Astrocyte of the cerebellum (primary cell): ENCODE measurements around the gene ELOB.

Source experiments
- DNase-seq: peaks from one replicate; pipeline ENCODE4 v3.0.0-alpha.2; 2011; ENCODE audit warnings: low read depth
- H3K4me3 ChIP-seq: 2 replicates; pipeline ENCODE4 v1.5.1; 2011; ENCODE audit warnings: mild to moderate bottlenecking, low read depth, low read length, moderate library complexity
- in situ Hi-C: cut with HindIII; loops from 2 replicates; pipeline ENCODE4 v1.10.0; 2017; ENCODE audit warnings: low sequenced_read_pairs
- TF ChIP-seq, protein P1 (sequence below): IDR thresholded peaks from 2 replicates; pipeline ENCODE4 v1.5.1; 2012; ENCODE audit warnings: low read length, low read depth, moderate library complexity, mild to moderate bottlenecking; ENCODE audit errors: missing control alignments

Gene ELOB

DNA sequence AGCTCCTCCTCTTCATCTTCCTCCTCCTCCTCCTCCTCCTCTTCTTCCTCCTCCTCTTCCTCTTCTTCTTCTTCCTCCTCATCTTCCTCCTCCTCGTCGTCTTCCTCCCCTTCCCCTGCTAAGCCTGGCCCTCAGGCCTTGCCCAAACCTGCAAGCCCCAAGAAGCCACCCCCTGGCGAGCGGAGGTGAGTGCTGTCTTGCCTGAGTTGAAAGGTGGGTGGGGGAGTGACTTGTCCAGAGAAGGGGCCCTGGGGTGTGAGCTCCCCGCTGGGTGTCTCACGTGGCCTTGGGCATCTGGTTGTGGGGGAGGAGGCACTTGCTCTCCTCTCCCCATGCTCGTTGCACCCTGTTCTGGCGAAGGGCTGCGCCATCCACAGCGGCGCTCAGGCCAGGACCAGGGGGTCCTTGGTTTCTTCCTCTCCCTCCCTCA is 8.0 kb downstream of the ELOB start:
- DNase-seq = no peak
- TF ChIP-seq, protein P1, sequence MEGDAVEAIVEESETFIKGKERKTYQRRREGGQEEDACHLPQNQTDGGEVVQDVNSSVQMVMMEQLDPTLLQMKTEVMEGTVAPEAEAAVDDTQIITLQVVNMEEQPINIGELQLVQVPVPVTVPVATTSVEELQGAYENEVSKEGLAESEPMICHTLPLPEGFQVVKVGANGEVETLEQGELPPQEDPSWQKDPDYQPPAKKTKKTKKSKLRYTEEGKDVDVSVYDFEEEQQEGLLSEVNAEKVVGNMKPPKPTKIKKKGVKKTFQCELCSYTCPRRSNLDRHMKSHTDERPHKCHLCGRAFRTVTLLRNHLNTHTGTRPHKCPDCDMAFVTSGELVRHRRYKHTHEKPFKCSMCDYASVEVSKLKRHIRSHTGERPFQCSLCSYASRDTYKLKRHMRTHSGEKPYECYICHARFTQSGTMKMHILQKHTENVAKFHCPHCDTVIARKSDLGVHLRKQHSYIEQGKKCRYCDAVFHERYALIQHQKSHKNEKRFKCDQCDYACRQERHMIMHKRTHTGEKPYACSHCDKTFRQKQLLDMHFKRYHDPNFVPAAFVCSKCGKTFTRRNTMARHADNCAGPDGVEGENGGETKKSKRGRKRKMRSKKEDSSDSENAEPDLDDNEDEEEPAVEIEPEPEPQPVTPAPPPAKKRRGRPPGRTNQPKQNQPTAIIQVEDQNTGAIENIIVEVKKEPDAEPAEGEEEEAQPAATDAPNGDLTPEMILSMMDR = no peak
- H3K4me3 ChIP-seq = no peak overlapping the region
- in situ Hi-C loops = no loop called here

DNA sequence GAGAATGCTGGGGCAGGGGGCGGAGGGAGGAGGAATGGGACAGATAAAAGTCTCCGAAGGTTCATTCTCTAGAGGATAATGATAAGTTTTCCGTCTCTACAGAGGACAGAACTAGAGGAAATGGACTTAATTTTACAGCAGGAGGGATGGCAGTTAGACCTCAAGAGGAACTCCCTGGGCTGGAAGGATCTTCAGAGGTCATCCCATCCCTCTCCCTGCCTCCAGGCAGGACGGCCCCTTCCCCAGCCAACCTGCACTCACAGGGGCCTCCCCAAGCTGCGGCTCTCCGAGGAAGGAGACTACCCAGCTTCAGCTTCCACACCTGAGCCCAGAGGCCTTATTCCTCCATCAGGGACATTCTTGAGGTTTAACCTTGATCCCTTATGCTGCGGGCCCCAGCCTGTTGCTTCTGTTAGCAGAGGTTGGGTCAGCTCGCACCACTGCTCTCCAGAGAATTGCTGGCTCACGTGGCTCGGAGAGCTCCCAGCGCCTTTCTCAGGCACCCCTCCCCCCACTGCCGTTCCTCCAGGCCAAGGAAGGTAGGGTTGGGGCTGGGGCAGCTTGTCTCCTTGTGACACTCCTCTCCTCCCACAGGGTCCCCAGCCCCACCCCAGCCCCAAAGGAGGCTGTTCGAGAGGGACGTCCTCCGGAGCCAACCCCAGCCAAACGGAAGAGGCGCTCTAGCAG is 8.5 kb downstream of the ELOB start:
- in situ Hi-C loops = no loop called here
- no peak overlapping the region for H3K4me3 ChIP-seq
- TF ChIP-seq, protein P1 = no peak
- DNase-seq = no peak

DNA sequence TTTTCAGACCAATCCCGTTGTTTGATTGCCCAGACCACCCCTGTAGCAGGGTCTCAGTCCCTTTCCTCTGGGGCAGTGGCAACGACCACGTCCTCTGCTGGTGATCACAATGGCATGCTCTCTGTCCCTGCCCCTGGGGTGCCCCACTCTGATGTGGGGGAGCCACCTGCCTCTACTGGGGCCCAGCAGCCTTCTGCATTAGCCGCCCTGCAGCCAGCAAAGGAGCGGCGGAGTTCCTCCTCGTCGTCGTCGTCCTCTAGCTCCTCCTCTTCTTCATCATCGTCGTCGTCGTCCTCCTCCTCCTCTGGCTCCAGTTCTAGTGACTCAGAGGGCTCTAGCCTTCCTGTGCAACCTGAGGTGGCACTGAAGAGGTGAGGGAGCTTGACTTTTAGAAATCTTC is 9.2 kb downstream of the ELOB start:
- DNase-seq = no peak
- TF ChIP-seq, protein P1 = no peak
- H3K4me3 ChIP-seq = no peak overlapping the region
- in situ Hi-C loops = no loop called here

DNA sequence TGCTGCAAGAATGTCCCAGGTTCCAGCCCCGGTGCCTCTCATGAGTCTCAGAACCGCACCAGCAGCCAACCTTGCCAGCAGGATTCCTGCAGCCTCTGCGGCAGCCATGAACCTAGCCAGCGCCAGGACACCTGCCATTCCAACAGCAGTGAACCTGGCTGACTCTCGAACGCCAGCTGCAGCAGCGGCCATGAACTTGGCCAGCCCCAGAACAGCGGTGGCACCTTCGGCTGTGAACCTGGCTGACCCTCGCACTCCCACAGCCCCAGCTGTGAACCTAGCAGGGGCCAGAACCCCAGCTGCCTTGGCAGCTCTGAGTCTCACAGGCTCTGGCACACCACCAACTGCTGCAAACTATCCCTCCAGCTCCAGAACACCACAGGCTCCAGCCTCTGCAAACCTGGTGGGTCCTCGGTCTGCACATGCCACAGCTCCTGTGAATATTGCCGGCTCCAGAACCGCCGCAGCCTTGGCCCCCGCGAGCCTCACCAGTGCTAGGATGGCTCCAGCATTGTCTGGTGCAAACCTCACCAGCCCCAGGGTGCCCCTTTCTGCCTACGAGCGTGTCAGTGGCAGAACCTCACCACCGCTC is 9.8 kb downstream of the ELOB start:
- DNase-seq = no peak
- TF ChIP-seq, protein P1 = no peak
- H3K4me3 ChIP-seq = no peak overlapping the region
- in situ Hi-C loops = no loop called here

DNA sequence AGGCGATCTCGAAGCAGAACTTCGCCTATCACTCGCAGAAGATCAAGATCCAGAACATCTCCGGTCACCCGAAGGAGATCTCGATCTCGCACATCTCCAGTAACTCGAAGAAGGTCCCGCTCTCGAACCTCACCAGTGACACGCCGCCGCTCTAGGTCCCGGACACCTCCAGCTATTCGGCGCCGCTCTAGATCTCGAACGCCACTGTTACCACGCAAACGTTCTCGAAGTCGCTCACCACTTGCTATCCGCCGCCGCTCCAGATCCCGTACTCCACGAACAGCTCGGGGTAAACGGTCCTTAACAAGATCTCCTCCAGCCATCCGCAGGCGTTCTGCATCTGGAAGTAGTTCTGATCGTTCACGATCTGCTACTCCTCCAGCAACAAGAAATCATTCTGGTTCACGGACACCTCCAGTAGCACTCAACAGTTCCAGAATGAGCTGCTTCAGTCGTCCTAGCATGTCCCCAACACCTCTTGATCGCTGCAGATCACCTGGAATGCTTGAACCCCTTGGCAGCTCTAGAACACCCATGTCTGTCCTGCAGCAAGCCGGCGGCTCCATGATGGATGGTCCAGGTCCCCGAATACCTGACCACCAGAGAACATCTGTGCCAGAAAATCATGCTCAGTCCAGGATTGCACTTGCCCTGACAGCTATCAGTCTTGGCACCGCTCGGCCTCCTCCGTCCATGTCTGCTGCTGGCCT is 10.5 kb downstream of the ELOB start:
- in situ Hi-C loops = no loop called here
- TF ChIP-seq, protein P1 = no peak
- no peak overlapping the region for H3K4me3 ChIP-seq
- DNase-seq = no peak

DNA sequence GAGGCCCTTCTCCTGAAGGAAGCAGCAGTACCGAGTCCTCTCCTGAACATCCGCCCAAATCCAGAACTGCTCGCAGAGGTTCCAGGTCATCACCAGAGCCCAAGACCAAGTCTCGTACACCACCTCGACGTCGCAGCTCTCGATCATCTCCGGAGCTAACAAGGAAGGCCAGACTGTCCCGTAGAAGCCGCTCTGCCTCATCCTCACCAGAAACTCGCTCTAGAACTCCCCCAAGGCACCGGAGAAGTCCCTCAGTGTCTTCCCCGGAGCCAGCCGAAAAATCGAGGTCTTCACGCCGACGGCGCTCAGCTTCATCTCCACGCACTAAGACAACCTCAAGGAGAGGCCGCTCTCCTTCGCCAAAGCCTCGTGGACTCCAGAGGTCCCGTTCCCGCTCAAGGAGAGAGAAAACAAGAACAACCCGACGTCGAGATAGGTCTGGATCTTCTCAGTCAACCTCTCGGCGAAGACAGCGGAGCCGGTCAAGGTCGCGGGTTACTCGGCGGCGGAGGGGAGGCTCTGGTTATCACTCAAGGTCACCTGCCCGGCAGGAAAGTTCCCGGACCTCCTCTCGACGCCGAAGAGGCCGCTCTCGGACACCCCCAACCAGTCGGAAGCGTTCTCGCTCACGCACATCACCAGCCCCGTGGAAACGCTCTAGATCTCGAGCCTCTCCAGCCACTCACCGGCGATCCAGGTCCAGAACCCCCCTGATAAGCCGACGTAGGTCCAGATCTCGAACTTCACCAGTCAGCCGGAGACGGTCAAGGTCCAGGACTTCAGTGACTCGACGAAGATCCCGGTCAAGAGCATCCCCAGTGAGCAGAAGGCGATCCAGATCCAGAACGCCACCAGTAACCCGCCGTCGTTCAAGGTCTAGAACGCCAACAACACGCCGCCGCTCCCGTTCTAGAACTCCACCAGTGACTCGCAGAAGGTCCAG is 11.3 kb downstream of the ELOB start:
- TF ChIP-seq, protein P1 = no peak
- in situ Hi-C loops = no loop called here

More for the DNA sequence above, 11.3 kb downstream of the ELOB start:
- no peak for DNase-seq
- H3K4me3 ChIP-seq = no peak overlapping the region
